Urinary bladder (tissue), 4 donors: ENCODE results near the gene TFEB. TPM values are rescaled to one million over a fixed set of nuclear protein-coding genes. Genes with fewer than 3 reads are reported as not detected.

Experiments
- DNase-seq: peaks from one replicate; pipeline ENCODE4 v3.0.0-alpha.2; 2015; ENCODE audit errors: extremely low spot score
- H3K27ac ChIP-seq: one replicate; pipeline ENCODE4 v1.5.1; 2013; ENCODE audit warnings: low read depth, mild to moderate bottlenecking, moderate library complexity
- H3K36me3 ChIP-seq: one replicate; pipeline ENCODE4 v1.6.1; 2013; ENCODE audit warnings: mild to moderate bottlenecking, moderate library complexity; ENCODE audit not compliant: insufficient read depth
- H3K4me1 ChIP-seq: one replicate; pipeline ENCODE4 v1.6.1; 2013; ENCODE audit warnings: mild to moderate bottlenecking, moderate library complexity; ENCODE audit not compliant: insufficient read depth
- H3K4me3 ChIP-seq: one replicate; pipeline ENCODE4 v1.5.1; 2013; ENCODE audit warnings: low read depth, low read length
- WGBS: extraction: QIAGEN DNeasy Blood & Tissue Kit; methylation state at CpG from one replicate; pipeline ENCODE4 v1.1.7; 2013; 5-methylcytosine and 5-hydroxymethylcytosine counted together
- polyA plus RNA-seq: library from polyadenylated mRNA; stranded (reverse); fragments of 200-250 nt; gene quantifications from one replicate; pipeline ENCODE4 v1.2.3, GENCODE V29; 2013
- total RNA-seq: library from RNA; depleted of rRNA; stranded (reverse); fragments of >200 nt; gene quantifications from one replicate; pipeline ENCODE4 v1.2.3, GENCODE V29; 2014
- donor health status: healthy with polysubstance abuse.
- donor health status: healthy.

The TFEB gene
- total and polyA plus RNA-seq, 2 donors: 4.3 to 25.4 TPM

GRCh38 chr6:41656002-41656691 is 79.3 kb downstream of the TFEB start:
- no peak for DNase-seq
- Histone ChIP-seq H3K4me1 (no peaks in the 10 kb centered on the region), H3K27ac (no peak overlapping the region), H3K36me3 (no peaks in the 10 kb centered on the region), H3K4me3 (no peak overlapping the region)
- WGBS: 50% methylated on average over 14 of the region's 14 CpGs

- Histone ChIP-seq H3K4me1 (no peaks in the 10 kb centered on the region), H3K27ac (no peak overlapping the region), H3K36me3 (no peaks in the 10 kb centered on the region), H3K4me3 (no peak overlapping the region)
- 56% methylated on average over 12 of the region's 12 CpGs for WGBS
- DNase-seq: no peak
Observed at GRCh38 chr6:41655646-41656001, 79.8 kb downstream of the TFEB start.

GRCh38 chr6:41655176-41655575 is 80.2 kb downstream of the TFEB start:
- H3K36me3 ChIP-seq: no peaks in the 10 kb centered on the region
- H3K27ac ChIP-seq: no peak overlapping the region
- H3K4me3 ChIP-seq: no peak overlapping the region
- no peaks in the 10 kb centered on the region for H3K4me1 ChIP-seq
- WGBS: 89% methylated on average over 8 of the region's 8 CpGs
- no peak for DNase-seq

- WGBS: 91% methylated on average over 8 of the region's 8 CpGs
Observed at GRCh38 chr6:41654698-41655151, 80.7 kb downstream of the TFEB start.

GRCh38 chr6:41654151-41654697 is 81.2 kb downstream of the TFEB start:
- H3K4me1 ChIP-seq: no peaks in the 10 kb centered on the region
- no peak for DNase-seq
- no peak overlapping the region for H3K4me3 ChIP-seq
- no peak overlapping the region for H3K27ac ChIP-seq
- no peaks in the 10 kb centered on the region for H3K36me3 ChIP-seq
- 77% methylated on average over 5 of the region's 5 CpGs for WGBS

More at GRCh38 chr6:41654698-41655151, 80.7 kb downstream of the TFEB start:
- Histone ChIP-seq H3K4me3 (no peak overlapping the region), H3K27ac (no peak overlapping the region), H3K36me3 (no peaks in the 10 kb centered on the region), H3K4me1 (no peaks in the 10 kb centered on the region)
- DNase-seq: no peak

- no peak overlapping the region for H3K4me3 ChIP-seq
- WGBS: 77% methylated on average over 5 of the region's 5 CpGs
- DNase-seq: no peak
- no peaks in the 10 kb centered on the region for H3K36me3 ChIP-seq
- H3K4me1 ChIP-seq: no peaks in the 10 kb centered on the region
- H3K27ac ChIP-seq: no peak overlapping the region
Observed at GRCh38 chr6:41653691-41654090, 81.7 kb downstream of the TFEB start.

- 79% methylated on average over 32 of the region's 32 CpGs for WGBS
- no peaks in the 10 kb centered on the region for H3K36me3 ChIP-seq
- no peaks in the 10 kb centered on the region for H3K4me1 ChIP-seq
- H3K4me3 ChIP-seq: no peak overlapping the region
- H3K27ac ChIP-seq: no peak overlapping the region
- no peak for DNase-seq
Observed at GRCh38 chr6:41652866-41653652, 82.3 kb downstream of the TFEB start.

- WGBS: 91% methylated on average over 14 of the region's 14 CpGs
- DNase-seq: no peak
- H3K27ac ChIP-seq: no peak overlapping the region
- no peaks in the 10 kb centered on the region for H3K36me3 ChIP-seq
- H3K4me1 ChIP-seq: no peaks in the 10 kb centered on the region
- H3K4me3 ChIP-seq: no peak overlapping the region
Observed at GRCh38 chr6:41651962-41652657, 83.3 kb downstream of the TFEB start.

GRCh38 chr6:41651246-41651961 is 84.0 kb downstream of the TFEB start:
- no peak for DNase-seq
- H3K4me1 ChIP-seq: no peaks in the 10 kb centered on the region
- no peaks in the 10 kb centered on the region for H3K36me3 ChIP-seq
- H3K4me3 ChIP-seq: no peak overlapping the region
- WGBS: 83% methylated on average over 11 of the region's 11 CpGs
- no peak overlapping the region for H3K27ac ChIP-seq

- DNase-seq: no peak
- WGBS: 95% methylated on average over 2 of the region's 2 CpGs
- Histone ChIP-seq H3K36me3 (no peaks in the 10 kb centered on the region), H3K27ac (no peak overlapping the region), H3K4me3 (no peak overlapping the region), H3K4me1 (no peaks in the 10 kb centered on the region)
Observed at GRCh38 chr6:41650120-41650519, 85.3 kb downstream of the TFEB start.

- H3K4me1 ChIP-seq: no peaks in the 10 kb centered on the region
- 84% methylated on average over 10 of the region's 10 CpGs for WGBS
- H3K4me3 ChIP-seq: no peak overlapping the region
- no peak for DNase-seq
- H3K36me3 ChIP-seq: no peaks in the 10 kb centered on the region
- no peak overlapping the region for H3K27ac ChIP-seq
Observed at GRCh38 chr6:41649596-41649995, 85.8 kb downstream of the TFEB start.

GRCh38 chr6:41648921-41649320 is 86.5 kb downstream of the TFEB start:
- Histone ChIP-seq H3K27ac (no peak overlapping the region), H3K36me3 (no peaks in the 10 kb centered on the region), H3K4me3 (no peak overlapping the region), H3K4me1 (no peaks in the 10 kb centered on the region)
- WGBS: 53% methylated on average over 5 of the region's 5 CpGs
- no peak for DNase-seq

GRCh38 chr6:41648070-41648585 is 87.3 kb downstream of the TFEB start:
- whole genome bisulfite sequencing: 84% methylated on average over 7 of the region's 7 CpGs

More at GRCh38 chr6:41648070-41648585, 87.3 kb downstream of the TFEB start:
- Histone ChIP-seq H3K4me1 (no peaks in the 10 kb centered on the region), H3K4me3 (no peak overlapping the region), H3K27ac (no peak overlapping the region), H3K36me3 (no peaks in the 10 kb centered on the region)
- no peak for DNase-seq
